GM21515 (cell line): Measurements from ENCODE around the gene NAT10.
"Not testable (repeated sequence)": the region's sequence is repeated elsewhere in the genome, so short reads cannot be mapped to it uniquely, and the experiment has no call there.

Experiments
- ATAC-seq: cut with Tn5 transposase; IDR thresholded peaks from one replicate; pipeline ENCODE4 v1.9.1; 2021; ENCODE audit not compliant: unreplicated experiment

NAT10 gene

GRCh38 chr11:34166806-34167740 is 61.6 kb downstream of the NAT10 start:
- ATAC-seq, result no peak

GRCh38 chr11:34167961-34168360 is 62.5 kb downstream of the NAT10 start:
- ATAC-seq, result no peak

GRCh38 chr11:34168642-34169420 is 63.4 kb downstream of the NAT10 start:
- no peak for ATAC-seq

- no peak for ATAC-seq
Measured at GRCh38 chr11:34169686-34170085, 64.3 kb downstream of the NAT10 start.

GRCh38 chr11:34173050-34173449 is 67.6 kb downstream of the NAT10 start:
- no peak for ATAC-seq

- peak; percentile 88 for ATAC-seq
Measured at GRCh38 chr11:34174412-34175041, 69.1 kb downstream of the NAT10 start.

- peak; percentile 43 for ATAC-seq
Measured at GRCh38 chr11:34175284-34176019, 70.0 kb downstream of the NAT10 start.

GRCh38 chr11:34176751-34177209 is 71.4 kb downstream of the NAT10 start:
- ATAC-seq, result no peak

- no peak for ATAC-seq
Measured at GRCh38 chr11:34178209-34178821, 72.9 kb downstream of the NAT10 start.

- ATAC-seq, result no peak
Measured at GRCh38 chr11:34179026-34179675, 73.7 kb downstream of the NAT10 start.

GRCh38 chr11:34180040-34180813 is 74.8 kb downstream of the NAT10 start:
- no peak for ATAC-seq

- ATAC-seq, result not testable (repeated sequence)
Measured at GRCh38 chr11:34180814-34181165, 75.4 kb downstream of the NAT10 start.

GRCh38 chr11:34181251-34181650 is 75.8 kb downstream of the NAT10 start:
- ATAC-seq, result no peak

GRCh38 chr11:34181856-34182405 is 76.5 kb downstream of the NAT10 start:
- no peak for ATAC-seq

- no peak for ATAC-seq
Measured at GRCh38 chr11:34182425-34182824, 77.0 kb downstream of the NAT10 start.

- ATAC-seq, result no peak
Measured at GRCh38 chr11:34182921-34183685, 77.7 kb downstream of the NAT10 start.

- ATAC-seq, result no peak
Measured at GRCh38 chr11:34183848-34184391, 78.5 kb downstream of the NAT10 start.
